NCI-H748 treated with DMSO at 0.1 percent for 48 hours (cell line): ENCODE data around the gene THPO.
"Not testable (repeated sequence)": the region's sequence is repeated elsewhere in the genome, so short reads cannot be mapped to it uniquely, and the experiment has no call there.

ENCODE experiments used
- DNase-seq: peaks from one replicate; lab custom pipeline; 2025; lab: John Stamatoyannopoulos, UW

THPO gene

DNA sequence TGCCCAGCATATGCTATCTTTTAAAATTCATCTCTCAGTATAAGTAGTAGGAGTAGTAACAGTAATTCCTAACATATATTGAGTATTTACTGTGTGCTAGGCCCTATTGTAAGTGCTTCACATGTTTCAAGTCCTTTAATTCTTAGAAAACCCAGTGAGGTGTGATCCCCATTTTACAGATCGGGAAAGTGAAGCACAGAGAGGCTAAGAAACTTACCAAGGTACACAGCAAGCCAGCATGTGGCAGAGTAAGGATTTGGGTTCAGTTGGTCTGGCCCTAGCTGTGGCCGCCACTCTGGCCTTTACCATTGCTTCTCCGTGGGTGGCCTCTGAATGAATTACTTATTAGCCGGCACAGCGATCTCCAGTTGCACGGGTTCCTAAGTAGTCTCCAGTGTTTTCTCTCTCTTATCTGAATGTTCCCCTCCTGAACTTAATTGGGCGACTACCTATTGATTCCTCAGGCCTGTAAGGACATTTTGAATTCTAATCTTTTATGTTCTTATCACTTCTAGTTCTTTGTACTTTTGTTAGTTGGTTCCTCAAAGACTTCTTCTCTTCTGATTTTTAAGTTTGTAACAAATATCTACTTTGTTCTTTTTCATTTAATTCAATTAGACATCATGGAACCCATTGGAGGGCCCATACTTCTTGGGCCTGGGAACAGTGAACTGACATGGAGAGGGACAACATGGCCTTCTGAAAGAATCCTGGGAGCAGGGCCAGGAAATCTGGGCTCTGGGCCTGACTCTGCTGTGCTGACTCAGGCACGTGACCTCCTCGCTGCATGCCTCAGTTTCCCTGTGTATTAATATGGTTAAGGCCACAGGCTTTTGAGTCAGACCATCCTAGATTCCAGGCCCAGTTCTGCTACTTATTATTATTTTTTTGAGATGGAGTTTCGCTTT, 28.2 kb downstream of the THPO start:
- no peak for DNase-seq

DNA sequence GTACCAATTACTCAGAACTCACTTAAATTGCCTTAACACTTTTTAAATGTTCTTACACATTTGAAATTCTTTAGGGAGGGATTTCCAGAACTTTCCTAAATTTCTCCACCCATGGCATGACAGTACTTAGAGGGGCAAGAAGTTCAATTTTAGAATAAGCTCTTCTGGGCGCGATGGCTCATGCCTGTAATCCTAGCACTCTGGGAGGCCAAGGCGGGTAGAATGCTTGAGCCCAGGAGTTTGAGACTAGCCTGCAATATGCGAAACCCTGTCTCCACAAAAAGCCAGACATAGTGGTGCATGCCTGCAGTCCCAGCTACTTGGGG, 30.0 kb downstream of the THPO start:
- DNase-seq: no peak

DNA sequence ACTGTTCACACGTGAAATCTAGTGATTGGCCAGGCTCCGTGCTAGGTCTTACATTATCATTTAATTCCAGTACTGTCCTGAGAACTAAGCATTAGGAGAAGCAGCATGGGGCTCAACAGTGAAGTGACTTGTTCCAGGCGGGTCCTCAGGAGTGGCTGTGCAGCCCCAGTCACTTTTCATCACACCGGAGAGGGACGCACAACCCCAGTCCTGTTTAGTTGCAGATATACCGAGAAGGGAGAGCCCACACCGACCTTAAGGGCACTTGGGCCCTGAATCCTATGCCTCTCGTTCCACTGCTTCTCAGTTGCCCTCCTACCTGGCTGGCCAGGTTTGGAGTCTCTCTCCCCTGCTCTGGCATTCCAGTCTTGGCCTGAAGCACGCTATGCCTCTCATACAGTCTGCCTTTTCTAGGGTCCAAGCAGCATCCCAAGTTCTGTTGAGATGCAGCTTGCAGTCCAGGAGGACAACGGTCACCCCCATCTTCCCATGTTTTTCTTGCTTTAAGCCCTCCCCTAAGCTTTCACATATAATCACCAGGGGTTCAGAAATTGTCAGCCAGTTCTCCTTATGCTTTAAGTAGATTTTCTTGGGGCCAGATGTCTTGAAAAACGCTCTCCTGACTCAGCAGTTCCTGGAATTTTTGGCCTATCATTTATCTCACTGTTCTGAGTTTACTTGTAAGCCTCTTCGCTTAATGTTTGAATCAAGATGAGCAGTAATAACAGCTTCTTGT, 30.5 kb downstream of the THPO start:
- DNase-seq: no peak

DNA sequence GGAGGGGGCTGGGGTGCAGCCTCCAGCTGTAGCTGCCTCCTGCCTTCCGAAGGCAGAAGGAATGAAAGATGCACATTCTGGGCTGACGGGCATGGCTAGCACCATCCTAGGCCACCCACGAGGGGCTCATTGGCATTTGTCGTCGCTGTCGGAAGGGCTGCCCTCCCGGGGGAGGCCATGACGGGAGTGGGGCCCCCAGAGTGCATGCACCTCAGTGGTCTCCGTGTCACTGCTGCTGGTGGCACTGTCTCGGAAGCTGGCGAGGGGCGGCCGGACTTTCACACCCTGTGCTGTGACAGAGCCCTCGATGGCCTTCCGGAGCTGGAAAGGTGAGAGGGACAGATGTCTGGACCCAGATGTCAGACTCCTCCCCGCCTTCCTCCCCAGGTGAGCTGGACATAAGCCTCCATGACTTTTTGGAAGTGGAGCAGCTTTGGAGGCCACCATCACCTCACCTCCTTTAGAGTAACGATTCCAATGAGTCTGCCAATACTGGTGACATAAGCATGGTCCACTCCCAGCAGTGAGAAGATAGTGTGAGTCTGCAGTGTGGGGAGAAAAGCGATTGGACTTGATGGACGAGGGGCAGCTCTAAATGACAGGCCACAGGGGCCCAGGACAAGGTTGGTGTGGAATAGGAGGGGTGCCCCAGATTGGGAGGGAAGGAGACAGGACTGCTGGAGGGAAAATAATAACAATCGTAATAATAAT, 31.4 kb downstream of the THPO start:
- DNase-seq: no peak

DNA sequence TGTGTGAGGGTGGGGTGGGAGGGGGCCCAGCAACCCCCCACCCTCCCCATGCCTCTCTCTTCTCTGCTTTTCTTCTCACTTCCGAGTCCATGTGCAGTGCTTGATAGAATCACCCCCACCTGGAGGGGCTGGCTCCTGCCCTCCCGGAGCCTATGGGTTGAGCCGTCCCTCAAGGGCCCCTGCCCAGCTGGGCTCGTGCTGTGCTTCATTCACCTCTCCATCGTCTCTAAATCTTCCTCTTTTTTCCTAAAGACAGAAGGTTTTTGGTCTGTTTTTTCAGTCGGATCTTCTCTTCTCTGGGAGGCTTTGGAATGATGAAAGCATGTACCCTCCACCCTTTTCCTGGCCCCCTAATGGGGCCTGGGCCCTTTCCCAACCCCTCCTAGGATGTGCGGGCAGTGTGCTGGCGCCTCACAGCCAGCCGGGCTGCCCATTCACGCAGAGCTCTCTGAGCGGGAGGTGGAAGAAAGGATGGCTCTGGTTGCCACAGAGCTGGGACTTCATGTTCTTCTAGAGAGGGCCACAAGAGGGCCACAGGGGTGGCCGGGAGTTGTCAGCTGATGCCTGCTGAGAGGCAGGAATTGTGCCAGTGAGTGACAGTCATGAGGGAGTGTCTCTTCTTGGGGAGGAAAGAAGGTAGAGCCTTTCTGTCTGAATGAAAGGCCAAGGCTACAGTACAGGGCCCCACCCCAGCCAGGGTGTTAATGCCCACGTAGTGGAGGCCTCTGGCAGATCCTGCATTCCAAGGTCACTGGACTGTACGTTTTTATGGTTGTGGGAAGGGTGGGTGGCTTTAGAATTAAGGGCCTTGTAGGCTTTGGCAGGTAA, 32.5 kb downstream of the THPO start:
- no peak for DNase-seq

DNA sequence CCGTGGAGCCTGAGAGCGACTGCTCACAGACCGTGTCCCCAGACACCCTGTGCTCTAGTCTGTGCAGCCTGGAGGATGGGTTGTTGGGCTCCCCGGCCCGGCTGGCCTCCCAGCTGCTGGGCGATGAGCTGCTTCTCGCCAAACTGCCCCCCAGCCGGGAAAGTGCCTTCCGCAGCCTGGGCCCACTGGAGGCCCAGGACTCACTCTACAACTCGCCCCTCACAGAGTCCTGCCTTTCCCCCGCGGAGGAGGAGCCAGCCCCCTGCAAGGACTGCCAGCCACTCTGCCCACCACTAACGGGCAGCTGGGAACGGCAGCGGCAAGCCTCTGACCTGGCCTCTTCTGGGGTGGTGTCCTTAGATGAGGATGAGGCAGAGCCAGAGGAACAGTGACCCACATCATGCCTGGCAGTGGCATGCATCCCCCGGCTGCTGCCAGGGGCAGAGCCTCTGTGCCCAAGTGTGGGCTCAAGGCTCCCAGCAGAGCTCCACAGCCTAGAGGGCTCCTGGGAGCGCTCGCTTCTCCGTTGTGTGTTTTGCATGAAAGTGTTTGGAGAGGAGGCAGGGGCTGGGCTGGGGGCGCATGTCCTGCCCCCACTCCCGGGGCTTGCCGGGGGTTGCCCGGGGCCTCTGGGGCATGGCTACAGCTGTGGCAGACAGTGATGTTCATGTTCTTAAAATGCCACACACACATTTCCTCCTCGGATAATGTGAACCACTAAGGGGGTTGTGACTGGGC, 33.3 kb downstream of the THPO start:
- no peak for DNase-seq

DNA sequence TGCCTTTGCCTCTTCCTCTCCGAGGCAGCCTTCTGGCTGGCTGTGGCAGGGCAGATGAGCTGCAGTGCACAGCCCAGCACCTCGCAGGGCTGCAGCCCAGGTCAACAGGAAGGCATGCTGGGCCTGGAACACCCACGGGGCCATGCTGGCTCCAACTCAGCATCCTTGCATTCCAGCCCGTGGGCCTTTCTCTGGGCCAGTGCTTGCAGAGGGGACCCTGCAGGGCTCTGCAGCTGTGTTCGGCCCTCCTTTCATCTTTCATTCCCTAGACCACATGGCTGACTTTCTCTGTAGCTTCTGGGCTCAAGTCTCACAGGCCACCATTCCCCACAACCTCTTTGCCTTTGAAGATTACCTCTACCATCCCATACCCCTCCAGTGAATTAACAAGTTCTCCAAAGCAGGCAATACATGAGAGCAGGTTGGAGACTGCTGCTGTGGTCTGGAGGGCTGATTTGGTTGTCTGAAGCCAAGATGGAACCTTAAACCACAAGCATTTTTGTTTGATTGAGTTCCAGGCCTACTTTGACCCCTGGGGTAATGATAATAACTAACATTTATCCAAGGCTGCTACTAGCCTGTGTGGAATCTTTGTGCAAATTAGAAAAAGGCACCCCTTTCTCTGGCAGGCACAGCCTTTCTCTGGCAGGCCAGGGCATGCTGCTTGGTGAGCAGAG, 34.7 kb downstream of the THPO start:
- DNase-seq: no peak

DNA sequence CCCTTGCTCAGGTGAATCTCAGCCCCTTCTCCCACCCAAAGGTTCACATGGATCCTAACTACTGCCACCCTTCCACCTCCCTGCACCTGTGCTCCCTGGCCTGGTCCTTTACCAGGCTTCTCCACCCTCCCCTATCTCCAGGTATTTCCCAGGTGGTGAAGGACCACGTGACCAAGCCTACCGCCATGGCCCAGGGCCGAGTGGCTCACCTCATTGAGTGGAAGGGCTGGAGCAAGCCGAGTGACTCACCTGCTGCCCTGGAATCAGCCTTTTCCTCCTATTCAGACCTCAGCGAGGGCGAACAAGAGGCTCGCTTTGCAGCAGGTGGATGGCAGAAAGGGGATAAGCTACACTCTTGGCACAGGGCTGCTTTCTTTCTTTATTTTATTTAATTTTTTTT, 36.1 kb downstream of the THPO start:
- DNase-seq: no peak

DNA sequence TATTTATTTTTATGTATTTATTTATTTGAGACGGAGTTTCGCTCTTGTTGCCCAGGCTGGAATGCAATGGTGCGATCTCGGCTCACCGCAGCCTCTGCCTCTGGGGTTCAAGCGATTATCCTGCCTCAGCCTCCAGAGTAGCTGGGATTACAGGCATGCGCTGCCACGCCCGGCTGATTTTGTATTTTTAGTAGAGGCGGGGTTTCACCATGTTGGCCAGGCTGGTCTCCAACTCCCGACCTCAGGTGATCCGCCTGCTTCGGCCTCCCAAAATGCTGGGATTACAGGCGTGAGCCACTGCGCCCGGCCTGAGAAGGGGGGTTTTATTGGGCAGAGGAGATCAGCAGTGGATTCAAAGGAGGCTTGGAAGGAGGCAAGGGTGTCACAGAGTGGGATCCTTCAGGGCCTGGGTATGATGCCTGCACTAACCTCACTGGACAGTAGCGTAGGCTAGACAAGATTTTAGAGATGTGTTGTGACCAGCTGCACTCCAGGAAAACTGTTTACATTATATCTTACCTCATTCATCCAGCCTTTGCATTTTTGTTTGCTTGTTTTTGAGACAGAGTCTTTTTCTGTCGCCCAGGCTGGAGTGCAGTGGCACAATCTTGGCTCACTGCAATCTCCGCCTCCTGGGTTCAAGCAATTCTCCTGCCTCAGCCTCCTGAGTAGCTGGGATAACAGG, 38.4 kb downstream of the THPO start:
- DNase-seq: not testable (repeated sequence)

DNA sequence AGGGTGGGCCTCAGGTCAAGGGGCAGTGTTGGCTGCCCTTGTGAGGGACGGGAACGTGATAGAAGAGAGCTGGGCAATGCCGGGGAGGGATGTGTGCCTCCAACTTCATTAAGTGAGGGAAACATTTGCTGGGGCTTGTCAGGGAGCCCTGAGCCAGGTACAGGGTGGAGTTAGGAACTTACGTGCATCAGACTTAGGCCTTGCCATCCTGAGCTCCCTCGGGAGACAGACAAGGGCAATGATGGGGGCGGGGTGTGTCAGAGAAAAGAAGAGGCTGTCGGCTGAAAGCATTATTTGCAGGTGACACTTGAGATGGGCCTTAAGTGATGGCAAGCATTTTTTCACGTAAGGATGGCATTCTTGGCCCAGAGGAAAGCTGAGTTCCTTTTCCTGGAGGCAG, 39.0 kb downstream of the THPO start:
- peak; percentile 16 for DNase-seq

DNA sequence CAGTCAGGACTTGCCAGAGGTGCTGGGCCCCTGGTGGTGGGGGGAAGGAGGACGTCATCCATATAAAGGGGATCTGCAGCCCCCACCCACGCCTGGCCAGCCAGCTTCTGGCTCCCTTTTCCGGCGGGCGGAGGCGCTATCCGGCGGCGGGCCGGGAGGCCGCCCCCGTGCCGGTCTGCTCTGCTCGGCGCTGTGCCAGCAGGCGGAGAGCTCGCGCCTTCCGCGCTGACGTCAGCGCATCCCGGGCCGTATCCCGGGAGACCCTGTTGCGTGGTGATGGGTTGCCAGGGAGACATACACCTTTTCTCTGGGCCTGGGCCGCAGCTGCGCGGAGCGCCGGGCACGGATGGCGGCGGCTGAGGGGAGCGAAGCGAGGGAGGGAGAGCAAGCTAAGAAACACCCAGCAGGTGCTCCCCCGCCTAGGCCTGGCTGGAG, 39.5 kb downstream of the THPO start:
- peak; percentile 75 for DNase-seq

DNA sequence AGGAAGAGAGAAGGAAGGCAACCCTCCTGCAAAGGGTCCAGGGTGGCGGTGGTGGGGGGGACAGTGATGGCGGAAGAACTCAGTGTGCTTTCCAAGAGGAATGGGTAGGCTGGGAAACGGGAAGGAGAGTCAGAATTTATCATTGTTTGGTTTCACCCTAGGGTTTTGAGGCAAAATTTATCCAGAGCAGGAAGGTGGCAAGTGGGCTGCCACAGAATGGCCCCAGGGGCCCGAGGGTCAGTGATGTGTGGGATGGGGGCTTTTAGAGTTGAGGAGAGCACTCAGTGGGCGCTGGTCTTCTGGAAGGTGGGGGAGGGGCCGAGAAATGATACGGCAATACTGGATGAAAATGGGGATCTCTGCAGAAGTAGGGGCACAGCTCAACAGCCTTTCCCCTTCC, 40.0 kb downstream of the THPO start:
- no peak for DNase-seq

DNA sequence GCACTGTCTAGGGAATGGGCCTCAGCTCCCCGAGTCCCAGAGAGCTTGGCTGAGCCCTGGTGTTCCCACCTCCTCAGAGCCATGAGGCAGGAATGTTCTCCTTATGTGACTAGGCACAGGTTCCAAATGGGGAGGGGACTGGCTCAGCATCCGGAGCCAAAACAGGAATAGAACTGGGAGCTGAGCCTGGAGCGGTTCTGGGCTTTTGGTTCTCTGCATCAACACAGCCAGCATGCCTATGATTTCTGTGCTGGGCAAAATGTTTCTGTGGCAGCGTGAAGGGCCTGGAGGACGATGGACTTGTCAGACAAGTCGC, 40.6 kb downstream of the THPO start, which contains the start of gene FAM131A:
FAM131A (plus strand) TSS at position 202 of the 316 bp plus-strand sequence; CDS start at position 233, 31 bp downstream.
- DNase-seq: no peak

DNA sequence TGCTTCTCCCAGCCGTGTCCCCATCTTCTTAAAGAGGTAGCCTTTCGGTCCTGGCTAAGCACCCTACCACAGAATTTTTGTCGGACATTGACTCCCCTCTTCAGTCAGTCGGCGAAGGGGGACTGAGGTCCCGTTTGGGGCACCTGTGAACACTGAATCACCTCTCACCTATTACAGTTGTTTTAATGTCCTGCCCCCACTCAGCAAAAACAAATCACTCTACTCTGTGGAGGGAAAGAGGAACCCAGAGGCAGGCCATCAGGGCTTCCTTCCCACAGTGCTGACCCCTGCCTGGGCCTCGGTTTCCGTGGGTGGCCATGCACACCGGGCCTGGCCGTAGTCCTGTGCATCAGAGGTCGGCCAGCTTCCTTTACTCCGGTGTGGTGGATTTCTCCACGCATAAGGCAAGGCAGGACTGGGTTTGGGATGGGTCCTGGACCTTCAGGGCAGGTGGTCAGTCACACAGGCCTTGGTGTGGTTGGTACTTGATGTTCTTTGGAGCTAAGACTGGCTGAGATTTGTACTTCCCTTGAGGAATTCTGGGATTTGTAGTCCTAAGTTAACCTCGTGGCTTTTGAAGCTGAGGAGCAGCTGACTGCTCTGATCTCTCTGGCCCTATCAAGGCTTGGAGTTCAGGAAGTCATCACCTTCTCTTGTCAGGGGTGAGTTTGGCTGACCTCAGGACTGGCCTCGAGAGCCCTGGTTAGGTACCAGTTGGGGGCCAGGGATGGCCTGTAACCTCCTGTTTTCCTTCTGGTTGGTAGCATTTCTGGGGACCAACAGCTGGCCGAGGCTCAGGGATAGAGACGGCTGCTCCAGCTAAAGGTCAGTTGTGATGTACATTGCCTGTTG, 41.2 kb downstream of the THPO start:
- peak; percentile 7 for DNase-seq

DNA sequence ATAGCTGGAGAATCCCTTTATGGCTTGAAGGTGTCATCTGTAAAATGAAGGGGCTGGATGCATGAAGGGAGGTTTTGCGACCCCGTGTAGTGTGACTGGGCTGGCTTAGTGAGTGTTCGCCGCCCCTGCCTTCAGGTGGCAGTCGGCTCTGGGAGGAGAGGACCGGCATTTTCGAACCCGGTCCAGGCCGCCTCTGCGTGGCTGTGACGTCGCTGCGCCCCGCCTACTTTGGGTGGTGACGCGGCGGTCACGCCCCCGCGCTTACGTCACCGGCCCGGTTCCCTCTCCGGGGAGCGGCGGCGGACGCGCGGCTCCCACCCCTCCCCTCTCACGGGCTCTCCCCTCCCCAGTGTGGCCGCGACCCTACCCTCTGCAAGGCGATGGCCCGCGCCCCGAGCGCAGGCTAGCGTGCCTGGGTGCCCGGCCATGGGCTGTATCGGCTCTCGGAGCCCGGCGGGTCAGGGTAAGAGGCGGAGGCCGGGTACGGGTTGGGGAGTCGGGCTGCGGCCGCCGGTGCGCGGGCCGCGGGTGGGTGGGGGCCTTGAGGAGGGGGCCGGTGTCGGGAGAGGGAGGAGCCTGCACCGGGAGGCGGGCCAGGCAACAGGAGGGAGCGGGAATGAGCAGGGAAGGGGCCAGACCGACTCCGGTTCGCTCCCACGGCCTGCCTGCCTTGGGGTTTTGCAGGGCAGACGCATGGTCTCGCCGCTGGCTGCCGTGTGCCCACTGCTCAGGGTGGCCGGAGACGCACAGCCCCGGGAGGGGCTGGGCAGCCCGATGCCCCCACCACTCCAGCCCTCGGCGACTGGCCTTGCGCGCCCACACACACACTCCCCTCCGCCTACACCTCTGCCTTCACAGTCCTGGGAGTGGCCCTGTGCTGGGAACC, 42.1 kb downstream of the THPO start:
- DNase-seq: peak; percentile 41

DNA sequence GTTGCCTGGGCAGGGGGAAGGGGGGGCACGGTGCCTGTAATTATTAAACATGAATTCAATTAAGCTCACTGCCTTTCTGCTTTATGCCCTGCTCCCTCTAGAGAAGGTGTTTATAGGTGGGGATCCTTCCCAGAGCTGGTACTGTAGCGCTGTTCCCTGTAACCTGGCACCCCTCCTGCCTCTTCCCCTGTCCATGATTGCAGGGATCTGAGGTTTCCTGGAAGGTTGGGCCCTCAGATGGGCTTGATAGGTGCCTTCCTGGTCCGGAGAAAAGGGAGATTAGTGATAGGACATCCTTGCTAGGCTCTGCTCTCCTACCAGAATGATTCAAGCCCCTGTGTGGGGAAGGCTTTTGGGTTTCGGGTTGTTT, 42.7 kb downstream of the THPO start:
- no peak for DNase-seq

DNA sequence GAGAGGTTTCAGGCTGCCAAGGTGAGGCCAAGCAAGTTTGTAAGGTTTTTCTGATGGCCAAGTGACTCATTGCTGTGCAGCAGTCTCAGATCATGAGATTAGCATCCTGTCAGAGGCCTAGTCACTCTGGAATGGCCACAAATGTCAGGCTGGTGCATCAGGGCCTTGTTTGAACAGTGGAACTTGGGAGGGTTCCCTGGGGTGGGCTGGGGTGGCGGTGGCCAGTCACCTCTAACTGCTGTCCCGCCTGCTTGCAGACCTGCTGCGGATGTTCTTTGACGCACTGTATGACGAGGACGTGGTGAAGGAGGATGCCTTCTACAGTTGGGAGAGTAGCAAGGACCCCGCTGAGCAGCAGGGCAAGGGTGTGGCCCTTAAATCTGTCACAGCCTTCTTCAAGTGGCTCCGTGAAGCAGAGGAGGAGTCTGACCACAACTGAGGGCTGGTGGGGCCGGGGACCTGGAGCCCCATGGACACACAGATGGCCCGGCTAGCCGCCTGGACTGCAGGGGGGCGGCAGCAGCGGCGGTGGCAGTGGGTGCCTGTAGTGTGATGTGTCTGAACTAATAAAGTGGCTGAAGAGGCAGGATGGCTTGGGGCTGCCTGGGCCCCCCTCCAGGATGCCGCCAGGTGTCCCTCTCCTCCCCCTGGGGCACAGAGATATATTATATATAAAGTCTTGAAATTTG, 43.4 kb downstream of the THPO start:
- no peak for DNase-seq

DNA sequence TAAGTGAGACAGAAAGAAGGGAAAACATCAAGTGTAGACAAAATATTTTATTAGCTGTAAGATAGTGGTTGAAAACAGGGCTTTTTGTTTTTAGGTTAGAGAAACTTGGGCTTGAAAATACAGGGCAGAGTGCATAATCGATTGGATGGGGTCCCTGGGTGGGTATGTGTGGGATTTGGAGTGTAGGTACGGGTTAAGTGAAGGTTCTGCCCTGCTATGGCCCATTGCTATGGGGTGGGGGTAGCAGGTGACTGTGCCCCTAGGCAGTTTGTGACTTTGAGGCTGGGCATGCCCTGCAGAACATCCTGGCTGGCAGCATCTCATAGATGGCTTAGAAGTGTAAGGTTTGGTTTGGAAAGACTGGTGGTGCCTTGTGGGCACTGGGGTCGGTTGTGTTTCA, 44.3 kb downstream of the THPO start:
- no peak for DNase-seq
